DND-41 (cell line): Measurements from ENCODE around the gene GPC5.

Experiments
- ATAC-seq: fragments of 200-7000 bp; cut with Tn5 transposase; 3 replicates; pipeline ENCODE4 v1.9.1; 2021; ENCODE audit warnings: low read depth; ENCODE audit not compliant: insufficient read depth
- DNase-seq: peaks from one replicate; pipeline ENCODE4 v3.0.0-alpha.2; 2020
- H2AFZ ChIP-seq: 2 replicates; pipeline ENCODE4 v1.6.0; 2012; ENCODE audit warnings: low read depth, low read length
- H3K27ac ChIP-seq: 2 replicates; pipeline ENCODE4 v1.5.1; 2012; ENCODE audit warnings: low read length, inconsistent platforms
- H3K27me3 ChIP-seq: fragments of 200-600 bp; sonication (generic); 2 replicates; pipeline ENCODE4 v1.6.0; 2012; ENCODE audit warnings: low read length, mild to moderate bottlenecking, inconsistent platforms; ENCODE audit not compliant: insufficient read depth, poor library complexity
- H3K36me3 ChIP-seq: 2 replicates; pipeline ENCODE4 v1.5.1; 2012; ENCODE audit warnings: low read length, inconsistent platforms; ENCODE audit not compliant: insufficient read depth
- H3K4me1 ChIP-seq: 2 replicates; pipeline ENCODE4 v1.5.1; 2012; ENCODE audit warnings: mild to moderate bottlenecking, low read length; ENCODE audit not compliant: insufficient read depth
- H3K4me2 ChIP-seq: 2 replicates; pipeline ENCODE4 v1.6.0; 2012; ENCODE audit warnings: mild to moderate bottlenecking, moderate library complexity, low read length, inconsistent platforms; ENCODE audit not compliant: insufficient read depth
- H3K4me3 ChIP-seq, 2 experiments: fragments of 200-600 bp in 1 of 2; shearing (Covaris generic) in 1 of 2; 2 replicates each; pipeline ENCODE4 v1.5.1; 2012 to 2016; ENCODE audit warnings: inconsistent platforms in 2 of 2, low read length in 2 of 2, mild to moderate bottlenecking in 2 of 2, low read depth in 1 of 2, moderate library complexity in 1 of 2
- H3K79me2 ChIP-seq: 2 replicates; pipeline ENCODE4 v1.6.0; 2012; ENCODE audit warnings: low read length, inconsistent platforms; ENCODE audit not compliant: insufficient read depth
- H3K9ac ChIP-seq: 2 replicates; pipeline ENCODE4 v1.6.0; 2012; ENCODE audit warnings: low read depth, mild to moderate bottlenecking, inconsistent platforms, low read length, moderate library complexity
- H3K9me3 ChIP-seq: 2 replicates; pipeline ENCODE4 v1.5.1; 2012; ENCODE audit warnings: low read length, moderate library complexity, mild to moderate bottlenecking, inconsistent platforms; ENCODE audit not compliant: insufficient read depth, severe bottlenecking
- H4K20me1 ChIP-seq: 2 replicates; pipeline ENCODE4 v1.6.0; 2012; ENCODE audit warnings: low read length; ENCODE audit not compliant: insufficient read depth
- CTCF ChIP-seq: IDR thresholded peaks from 2 replicates; pipeline ENCODE4 v1.5.1; 2012; ENCODE audit warnings: borderline replicate concordance, low read length, moderate library complexity, mild to moderate bottlenecking; ENCODE audit not compliant: poor library complexity, severe bottlenecking; ENCODE audit errors: extremely low read depth
- EZH2 ChIP-seq: IDR thresholded peaks from 3 replicates; pipeline ENCODE4 v1.6.1; 2012; ENCODE audit warnings: borderline replicate concordance, low read depth, mild to moderate bottlenecking, moderate library complexity, low read length, inconsistent platforms; ENCODE audit not compliant: severe bottlenecking

GPC5 gene

DNA sequence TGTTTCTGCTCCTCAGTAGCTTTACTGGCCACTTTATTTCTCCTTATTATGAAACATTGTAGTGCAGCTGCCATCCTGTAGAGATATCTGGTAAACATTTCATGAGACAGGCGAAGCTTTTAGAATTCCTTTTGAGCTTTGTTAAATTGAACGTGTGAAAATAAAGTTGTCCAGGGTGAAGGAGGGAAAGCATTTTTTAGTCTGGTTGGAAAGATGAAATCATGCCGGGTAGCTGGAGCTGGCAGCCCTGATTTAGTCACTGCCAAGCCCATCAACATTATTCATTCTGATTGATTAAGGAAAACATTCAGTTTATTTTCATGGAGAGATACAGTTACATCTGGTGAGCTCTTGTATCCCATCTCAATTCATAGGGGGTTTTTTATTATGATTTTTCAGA, 1502.0 kb downstream of the GPC5 start:
- H3K4me3 ChIP-seq: no peak overlapping the region
- H3K4me1 ChIP-seq: no peaks in the 10 kb centered on the region
- no peak overlapping the region for H3K27ac ChIP-seq
- H4K20me1 ChIP-seq: no peaks in the 10 kb centered on the region
- no peaks in the 10 kb centered on the region for H3K36me3 ChIP-seq
- ATAC-seq (no peak), DNase-seq (no peak)
- TF ChIP-seq CTCF: no peak
- no peak for TF ChIP-seq EZH2
- no peak overlapping the region for H3K9ac ChIP-seq
- H3K9me3 ChIP-seq: no peaks in the 10 kb centered on the region
- H3K4me2 ChIP-seq: no peak overlapping the region
- no peaks in the 10 kb centered on the region for H3K79me2 ChIP-seq
- no peak overlapping the region for H2AFZ ChIP-seq
- H3K27me3 ChIP-seq: no peaks in the 10 kb centered on the region

DNA sequence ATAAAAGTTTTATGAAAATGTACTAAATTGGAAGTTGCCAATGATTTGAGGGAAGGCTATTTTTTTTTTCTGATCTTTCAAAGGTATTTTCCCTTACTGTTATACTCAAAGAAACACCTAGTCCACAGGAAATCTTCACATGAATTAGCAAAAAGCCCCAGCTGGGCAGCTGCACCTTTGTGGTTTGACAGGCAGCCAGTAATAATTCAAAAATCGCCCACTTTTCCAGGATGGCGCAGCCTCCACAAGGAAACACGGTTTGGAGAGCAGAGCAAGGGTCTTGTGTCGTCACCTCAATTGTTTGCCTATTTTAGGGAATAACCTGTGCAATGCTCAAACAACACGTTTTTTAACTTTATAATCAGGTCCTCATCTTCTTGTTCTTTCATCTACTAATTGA, 1503.3 kb downstream of the GPC5 start:
- Histone ChIP-seq H3K27ac (no peak overlapping the region), H3K27me3 (no peaks in the 10 kb centered on the region), H3K9me3 (no peaks in the 10 kb centered on the region), H4K20me1 (no peaks in the 10 kb centered on the region), H3K79me2 (no peaks in the 10 kb centered on the region), H3K4me3 (no peak overlapping the region), H3K9ac (no peak overlapping the region), H3K4me1 (no peaks in the 10 kb centered on the region), H3K36me3 (no peaks in the 10 kb centered on the region), H3K4me2 (no peak overlapping the region), H2AFZ (no peak overlapping the region)
- ATAC-seq (no peak), DNase-seq (no peak)
- TF ChIP-seq EZH2: no peak
- TF ChIP-seq CTCF: no peak

GRCh38 chr13:92912629-92913028, 1514.2 kb downstream of the GPC5 start:
- no peaks in the 10 kb centered on the region for H3K36me3 ChIP-seq
- H3K79me2 ChIP-seq: no peaks in the 10 kb centered on the region
- no peak overlapping the region for H3K4me2 ChIP-seq
- no peak overlapping the region for H3K27ac ChIP-seq
- no peak overlapping the region for H2AFZ ChIP-seq
- no peak overlapping the region for H3K4me3 ChIP-seq
- H4K20me1 ChIP-seq: no peaks in the 10 kb centered on the region
- no peak for TF ChIP-seq CTCF
- TF ChIP-seq EZH2: no peak
- no peak overlapping the region for H3K9ac ChIP-seq
- DNase-seq (no peak), ATAC-seq (no peak)
- no peaks in the 10 kb centered on the region for H3K27me3 ChIP-seq
- H3K4me1 ChIP-seq: no peaks in the 10 kb centered on the region
- no peaks in the 10 kb centered on the region for H3K9me3 ChIP-seq

GRCh38 chr13:92913840-92914239, 1515.4 kb downstream of the GPC5 start:
- Histone ChIP-seq H3K4me2 (no peak overlapping the region), H3K4me1 (no peaks in the 10 kb centered on the region), H3K27ac (no peak overlapping the region), H3K4me3 (no peak overlapping the region), H3K9ac (no peak overlapping the region), H3K36me3 (no peaks in the 10 kb centered on the region), H3K9me3 (no peaks in the 10 kb centered on the region), H2AFZ (no peak overlapping the region), H4K20me1 (no peaks in the 10 kb centered on the region), H3K79me2 (no peaks in the 10 kb centered on the region), H3K27me3 (no peaks in the 10 kb centered on the region)
- TF ChIP-seq CTCF (no peak), EZH2 (no peak)
- no peak for ATAC-seq
- DNase-seq: no peak
